Effector CD4-positive, alpha-beta T cell (primary cell): ENCODE measurements around the gene PKP2.

Experiments
- DNase-seq: peaks from one replicate; pipeline ENCODE4 v3.0.0-alpha.2; 2020

The PKP2 gene

DNA sequence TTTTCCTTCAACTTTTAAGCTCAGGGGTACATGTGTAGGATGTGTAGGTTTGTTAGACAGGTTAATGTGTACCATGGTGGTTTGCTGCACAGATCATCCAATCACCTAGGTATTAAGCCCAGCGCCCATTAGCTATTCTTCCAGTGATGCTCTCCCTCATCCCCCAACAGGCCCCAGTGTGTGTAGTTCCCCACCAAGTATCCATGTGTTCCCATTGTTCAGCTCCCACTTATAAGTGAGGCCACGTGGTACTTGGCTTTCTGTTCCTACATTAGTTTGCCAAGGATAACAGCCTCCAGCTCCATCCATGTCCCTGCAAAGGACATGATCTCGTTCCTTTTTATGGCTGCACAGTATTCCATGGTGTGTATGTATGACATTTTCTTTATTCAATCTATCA is 92.3 kb downstream of the PKP2 start:
- DNase-seq = no peak

DNA sequence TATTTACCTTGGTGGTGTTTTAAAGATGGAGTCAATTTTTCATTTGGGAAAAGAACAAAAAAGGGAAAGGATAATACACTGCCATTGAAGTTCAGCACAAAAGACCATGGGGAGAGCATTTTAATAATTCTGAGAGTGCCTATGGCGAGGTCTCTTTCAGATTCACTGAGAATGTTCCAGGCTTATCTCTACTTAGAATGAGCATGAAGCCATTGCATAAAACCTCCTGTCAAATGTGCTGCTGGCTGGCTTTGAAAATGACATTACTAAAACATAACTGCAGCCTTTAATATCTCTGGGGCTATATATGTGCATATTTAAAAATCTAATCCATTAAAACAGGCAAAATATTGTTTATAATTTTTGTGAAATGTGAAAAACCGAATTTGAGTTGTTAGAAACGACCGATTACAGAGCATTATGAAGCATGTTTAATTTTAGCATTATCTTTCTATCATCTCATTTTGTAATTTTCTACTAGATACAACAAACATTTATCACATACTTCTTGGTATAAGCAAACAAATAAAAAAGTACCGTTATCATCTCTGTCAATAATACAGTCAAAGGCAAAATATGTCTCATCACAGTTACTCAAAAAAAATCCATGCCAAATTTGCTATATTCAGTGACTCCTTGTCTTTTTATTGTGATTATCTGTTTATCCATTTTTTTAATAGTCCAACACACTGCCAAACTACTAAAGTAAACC is 95.2 kb downstream of the PKP2 start:
- no peak for DNase-seq

DNA sequence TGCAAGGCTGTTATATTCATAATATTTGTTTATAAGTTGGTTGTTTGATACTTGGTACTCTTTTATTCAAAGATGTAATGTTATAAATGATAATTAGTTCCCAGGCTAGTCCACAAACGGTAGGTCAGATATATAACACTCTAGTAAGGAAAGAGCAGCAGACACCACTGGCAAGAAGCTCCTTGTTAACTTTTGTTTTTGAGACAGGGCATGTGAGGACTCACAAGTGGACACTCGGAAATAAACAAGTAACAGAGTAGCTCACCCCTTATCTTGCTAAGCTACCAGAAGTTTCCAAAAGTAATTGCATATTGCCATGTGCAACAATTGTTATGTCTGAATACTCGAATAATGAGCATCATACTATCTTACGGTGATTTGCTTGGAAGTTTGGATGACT is 102.3 kb downstream of the PKP2 start:
- no peak for DNase-seq

DNA sequence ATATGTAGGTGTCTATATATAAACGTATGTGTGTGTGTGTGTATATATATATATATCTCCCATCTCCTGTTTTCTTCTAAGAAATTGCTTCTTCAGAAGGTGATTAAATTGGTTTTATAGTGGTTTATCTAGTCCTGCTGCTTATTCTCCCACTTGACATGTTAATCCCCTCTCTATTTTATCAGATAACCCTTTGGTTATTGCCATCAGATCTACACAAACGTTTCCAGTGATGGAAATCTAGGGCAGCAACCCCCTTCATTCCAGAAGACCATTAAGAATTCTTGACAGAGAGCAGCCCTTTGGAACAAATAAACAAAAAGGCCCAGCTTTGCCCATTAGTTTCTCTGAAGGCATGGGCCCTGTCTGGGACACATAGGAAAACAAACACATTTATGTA is 106.7 kb downstream of the PKP2 start:
- DNase-seq = no peak

DNA sequence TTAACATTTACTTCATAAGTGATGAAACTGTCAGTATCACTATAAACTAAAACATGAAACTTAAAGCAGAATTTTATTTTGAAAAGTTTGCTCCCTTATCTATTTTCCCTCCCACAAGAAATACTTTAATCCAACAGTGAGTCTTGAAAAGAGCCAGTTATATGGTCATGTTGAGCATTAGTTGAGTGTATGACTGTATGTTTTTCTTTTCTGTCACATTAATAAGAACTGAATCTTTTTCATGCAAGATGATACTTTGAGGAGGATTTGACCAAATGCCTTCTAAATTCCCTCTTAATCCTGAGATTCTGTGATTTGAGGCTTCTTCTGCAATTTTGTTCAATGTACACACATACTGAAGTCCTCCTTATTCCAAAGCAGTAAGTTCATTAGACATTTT is 107.1 kb downstream of the PKP2 start:
- DNase-seq = no peak

DNA sequence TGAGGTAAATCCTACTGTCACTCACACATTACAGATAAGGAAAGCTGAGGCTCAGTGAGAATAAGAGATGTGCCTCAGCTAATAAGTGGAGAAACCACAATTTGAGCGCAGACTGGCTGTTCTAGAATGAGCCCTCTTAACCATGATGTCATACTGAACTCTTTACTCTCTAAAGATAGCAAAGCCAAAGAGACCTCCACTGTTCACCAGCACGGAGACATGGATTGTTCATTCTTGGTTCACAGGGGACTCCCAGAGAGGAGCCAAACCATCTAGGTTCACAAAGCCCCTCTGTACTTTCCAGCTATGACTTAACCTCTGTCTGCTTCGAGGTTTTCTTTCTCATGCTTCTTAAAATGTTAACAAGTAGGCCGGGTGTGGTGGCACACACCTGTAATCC is 108.2 kb downstream of the PKP2 start:
- DNase-seq = no peak

DNA sequence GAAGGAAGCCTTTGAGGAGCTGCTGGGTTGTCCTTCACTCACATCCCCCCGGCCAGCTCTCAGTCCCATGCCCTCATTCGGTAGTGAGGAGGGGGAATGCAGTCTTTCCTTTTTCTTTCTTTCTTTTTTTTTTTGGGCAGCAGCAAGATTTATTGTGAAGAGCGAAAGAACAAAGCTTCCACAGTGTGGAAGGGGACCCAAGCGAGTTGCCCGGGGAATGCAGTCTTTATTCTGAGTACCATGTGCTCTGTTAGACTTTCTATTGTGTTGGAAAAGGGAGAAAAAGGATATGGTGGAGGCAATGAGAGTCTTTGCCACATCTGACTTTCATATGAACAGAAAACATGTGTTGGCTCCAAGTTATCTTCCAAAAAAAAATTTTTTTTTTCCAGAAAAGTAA is 111.0 kb downstream of the PKP2 start:
- no peak for DNase-seq

DNA sequence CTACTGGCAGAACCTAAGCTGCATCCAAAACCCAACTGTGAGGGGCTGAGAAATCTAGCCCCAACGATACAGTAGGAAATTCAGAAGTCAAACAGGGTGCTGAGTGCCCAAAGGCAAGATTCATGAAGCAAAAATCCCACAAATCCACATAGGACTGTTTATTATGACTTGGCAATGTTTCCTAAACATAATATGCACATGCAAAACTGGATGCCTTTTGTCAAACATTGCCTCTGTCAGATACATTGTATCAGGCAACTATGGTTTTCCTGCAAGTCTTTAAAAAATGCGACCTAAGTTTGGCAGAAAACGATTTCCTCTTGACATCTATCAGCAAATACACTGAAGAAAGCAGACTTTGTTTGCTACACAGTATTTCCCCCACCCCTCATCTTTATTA is 113.5 kb downstream of the PKP2 start:
- DNase-seq = no peak

DNA sequence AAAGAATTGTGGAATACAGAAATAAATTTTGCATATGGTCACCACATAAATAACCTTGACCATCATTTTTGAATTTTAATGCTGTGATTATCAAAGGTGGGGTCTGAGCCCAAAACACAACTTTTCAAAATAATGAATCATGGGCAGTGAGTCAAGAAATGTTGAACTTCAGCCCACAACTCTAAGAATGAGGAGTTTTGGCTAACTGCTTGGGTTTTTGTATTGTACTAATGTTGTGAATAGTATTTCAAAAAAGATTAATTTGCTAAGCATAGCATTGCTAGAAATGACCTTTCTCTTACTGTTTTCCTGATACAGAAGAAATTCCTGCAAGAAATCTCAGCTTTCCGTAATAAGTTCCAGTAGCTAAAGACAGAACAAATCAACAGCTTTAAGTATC is 116.5 kb downstream of the PKP2 start:
- no peak for DNase-seq

DNA sequence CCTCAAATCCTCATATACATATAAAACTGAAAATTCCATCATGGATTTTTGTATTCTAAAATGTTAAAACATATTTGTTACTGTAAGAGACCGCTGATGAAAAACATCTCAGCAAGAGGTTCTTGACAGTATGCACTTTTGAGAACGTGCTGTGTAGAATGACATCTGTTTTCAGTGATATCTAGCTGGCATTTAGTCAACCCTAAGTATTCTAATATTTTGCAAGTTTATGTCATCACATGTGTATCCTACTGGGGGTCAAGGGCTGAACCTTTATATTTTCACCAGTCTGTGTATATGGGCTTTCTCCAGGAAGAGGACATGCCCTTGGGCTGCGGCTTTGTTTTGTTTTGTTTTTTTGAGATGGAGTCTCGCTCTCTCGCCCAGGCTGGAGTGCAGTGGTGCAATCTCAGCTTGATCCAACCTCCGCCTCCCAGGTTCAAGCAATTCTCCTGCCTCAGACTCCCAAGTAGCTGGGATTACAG is 118.8 kb downstream of the PKP2 start:
- DNase-seq = no peak

DNA sequence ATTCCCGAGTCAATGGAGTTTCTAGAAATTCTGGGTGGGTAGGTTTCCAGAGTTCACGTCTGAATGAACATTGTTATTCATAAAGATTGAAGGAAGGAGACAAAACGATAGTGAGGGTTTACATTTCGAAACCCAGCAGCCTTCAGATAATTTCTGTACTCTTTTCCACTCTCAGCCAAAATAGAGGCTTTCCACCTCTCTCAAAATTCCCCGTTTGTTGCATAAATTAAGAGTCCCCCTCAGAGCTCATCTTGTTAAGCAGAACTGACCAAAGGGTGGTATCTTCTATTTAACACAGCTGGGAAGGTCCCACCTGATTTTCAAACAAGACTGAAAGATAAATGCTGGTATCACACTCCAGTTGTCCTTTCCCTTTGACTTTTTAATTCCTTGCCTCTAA is 119.4 kb downstream of the PKP2 start:
- no peak for DNase-seq

DNA sequence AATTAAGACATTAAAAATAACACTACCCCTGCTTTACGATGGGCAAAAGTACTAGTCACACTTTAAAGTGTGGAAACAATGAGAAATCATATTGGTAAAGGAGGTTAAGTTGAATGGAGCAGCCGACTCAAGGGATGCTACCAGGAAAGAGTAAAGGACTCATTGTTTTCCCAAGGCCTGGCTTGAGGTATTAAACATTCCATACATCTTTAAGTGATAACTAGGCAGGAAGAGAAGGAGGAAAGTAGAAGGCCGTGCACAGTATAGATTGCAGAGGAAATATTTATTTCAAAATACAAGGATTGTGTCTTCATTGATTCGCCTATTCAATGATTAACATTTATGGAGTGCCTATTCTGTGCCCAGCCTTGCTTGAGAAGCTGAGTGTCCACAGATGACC is 120.3 kb downstream of the PKP2 start:
- DNase-seq = no peak

DNA sequence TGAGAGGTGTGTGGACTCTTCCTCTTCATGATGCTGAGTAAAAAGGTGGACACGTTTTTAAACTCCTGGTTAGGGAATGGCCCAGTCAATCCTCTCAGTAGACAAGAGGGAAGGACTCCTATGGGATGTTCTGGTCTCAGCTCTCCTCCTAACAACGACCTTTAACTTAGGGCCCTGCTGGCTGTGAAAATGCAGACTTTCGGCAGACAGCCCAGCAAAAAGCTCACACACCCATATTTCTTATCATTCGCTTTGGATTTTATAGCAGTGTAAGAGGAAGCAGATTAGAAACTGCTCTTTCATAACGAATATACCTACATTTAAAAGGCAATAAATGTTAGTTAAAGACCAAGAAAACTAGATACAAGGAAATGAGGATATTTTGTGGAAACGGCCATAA is 122.9 kb downstream of the PKP2 start:
- no peak for DNase-seq

DNA sequence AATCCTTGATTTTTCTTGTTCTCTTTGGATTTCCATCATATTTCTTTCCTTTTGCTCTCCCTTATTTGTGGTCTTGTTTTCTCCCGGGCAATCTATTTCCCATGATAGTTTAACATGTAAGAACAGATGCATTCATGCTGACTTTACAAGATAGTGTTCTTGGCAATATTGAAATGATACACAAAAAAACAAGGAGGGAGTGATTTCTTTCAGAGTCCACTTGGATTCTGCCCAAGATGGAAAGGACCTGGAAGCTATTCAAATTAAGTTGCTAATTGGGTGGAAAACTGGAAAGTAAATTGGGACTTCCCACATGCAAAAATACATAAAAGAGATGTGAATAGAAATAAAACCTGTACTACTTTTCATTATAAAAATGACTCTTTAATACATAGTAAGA is 126.4 kb downstream of the PKP2 start:
- no peak for DNase-seq

DNA sequence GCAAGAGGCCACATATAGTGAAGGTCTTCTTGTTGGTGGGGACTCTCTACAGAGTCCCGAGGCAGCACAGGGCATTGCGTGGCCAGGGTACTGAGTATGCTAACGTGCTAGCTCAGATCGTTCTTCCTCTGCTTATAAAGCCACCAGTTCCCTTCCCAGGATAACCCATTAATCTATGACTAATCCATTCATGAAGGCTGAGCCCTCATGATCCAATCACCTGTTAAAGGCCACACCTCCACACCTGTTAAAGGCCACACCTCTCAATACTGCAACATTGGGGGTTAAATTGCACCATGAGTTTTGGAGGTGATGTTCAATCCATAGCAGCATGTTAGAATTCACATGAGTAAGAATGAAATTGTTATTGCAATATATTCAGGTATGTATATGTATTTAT is 128.1 kb downstream of the PKP2 start:
- no peak for DNase-seq

DNA sequence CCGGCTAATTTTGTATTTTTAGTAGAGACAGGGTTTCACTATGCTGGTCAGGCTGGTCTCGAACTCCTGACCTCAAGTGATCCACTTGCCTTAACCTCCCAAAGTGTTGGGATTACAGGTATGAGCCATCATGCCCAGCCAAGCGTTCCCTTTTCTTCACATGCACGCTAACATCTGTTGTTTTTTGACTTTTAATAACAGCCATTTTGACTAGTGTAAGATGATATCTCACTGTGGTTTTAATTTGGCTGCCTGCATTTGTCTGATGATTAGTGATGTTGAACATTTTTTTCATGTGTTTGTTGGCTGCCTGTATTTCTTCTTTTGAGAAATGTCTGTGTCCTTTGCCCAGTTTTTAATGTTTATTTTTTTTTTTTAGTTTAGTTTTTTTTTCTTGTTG is 130.7 kb downstream of the PKP2 start:
- DNase-seq = no peak

DNA sequence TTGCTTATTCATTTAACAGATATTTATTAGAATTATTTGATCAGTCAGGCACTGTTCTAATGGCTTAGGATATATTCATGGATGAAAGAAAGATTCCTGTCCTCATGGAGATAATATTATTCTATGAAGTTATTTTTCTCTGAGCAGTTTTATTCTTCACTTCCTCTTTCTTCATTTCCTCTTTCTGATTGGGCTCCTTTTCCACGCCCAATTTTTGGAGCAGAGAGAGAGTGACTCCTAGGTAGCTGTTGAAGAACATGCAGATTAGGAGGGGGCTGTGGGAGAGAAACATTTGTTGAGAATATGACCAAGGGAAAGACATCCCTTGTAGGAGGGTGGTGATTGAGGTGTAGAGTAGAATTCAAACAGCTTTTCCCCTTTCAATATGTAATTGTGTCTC is 134.9 kb downstream of the PKP2 start:
- no peak for DNase-seq

DNA sequence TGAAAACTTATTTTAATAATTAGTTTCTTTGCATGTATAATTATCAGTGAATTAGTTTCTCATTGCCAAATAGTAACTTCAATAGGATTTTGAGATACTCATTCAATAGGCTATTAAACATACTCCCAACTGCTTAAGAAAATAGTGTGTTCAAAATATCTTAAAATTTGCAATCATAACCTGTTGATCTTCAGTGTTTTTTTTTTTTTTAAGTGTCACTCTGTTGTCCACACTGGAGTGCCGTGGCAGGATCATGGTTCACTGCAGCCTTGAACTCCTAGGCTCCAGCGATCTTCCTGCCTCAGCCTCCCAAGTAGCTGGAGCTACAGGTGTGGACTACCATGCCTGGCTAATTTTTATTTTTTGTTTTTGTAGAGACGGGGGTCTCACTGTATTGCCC is 139.4 kb downstream of the PKP2 start:
- no peak for DNase-seq

DNA sequence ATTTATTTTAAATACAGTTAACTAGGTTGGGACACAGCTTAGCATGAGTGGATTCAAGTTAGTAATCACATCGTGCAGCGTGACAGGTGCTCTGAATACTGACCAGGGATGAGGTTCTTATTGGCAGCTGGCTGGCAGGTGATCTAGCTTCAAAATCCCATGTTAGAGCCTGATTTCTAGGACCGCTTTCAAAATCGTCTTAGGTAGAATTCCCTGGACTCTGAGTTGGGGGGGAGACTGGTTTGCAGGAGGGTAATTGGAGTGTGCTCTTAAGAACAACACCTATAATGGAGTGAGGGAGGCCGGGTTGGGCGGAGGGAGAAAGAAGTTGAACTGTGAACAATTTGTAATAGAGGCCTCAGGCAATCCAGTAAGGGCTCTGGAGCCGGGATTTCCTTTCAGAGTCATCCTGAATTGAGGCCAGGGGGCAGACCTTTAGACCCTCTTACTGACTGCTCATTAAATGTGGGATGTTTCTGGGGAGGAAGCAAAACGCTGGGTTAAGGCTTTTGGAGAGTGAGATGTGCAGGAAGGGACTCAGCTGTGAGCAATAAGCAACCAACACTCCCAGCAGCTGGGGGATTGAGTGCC is 140.0 kb downstream of the PKP2 start:
- no peak for DNase-seq

DNA sequence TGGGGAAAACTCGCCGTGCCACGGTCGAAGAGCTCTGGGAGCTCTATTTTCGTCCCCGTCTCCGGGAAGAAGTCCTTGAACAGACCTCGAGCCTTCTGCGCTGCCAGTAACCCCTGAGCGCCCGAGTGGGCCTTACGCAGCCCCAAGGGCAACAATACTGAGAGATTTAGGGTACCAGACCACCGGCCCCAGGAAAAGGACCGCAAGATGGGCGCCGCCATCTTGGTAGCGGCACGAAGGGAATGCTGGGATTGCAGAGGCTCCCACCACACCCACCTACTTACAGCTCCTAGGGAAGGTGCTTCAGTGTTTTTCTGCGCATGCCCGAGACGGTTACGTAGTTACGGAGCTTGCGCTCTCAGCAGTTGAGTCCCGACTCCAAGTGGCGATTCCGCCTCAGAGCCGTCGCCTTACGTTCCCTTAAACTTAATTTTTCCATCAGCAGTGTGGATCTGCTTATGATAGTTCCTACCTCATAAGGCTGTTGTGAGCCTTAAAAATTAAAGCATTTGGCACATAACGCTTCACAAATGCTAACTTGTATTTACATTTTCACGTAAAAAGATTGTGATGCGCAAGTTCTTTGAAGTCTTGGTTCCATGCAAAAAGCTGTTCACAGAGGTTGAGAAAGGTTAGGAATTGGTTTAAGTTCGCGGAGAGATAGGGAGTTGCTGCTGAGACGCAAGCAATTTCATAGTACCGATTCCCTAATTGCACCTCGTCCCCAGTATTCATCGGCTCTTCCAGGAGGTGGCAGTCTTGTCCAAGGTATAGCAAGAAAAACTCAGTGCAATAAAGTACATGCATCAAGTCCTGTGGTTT is 140.7 kb downstream of the PKP2 start, which contains the start of gene YARS2:
YARS2 (minus strand) TSS at position 244 of the 822 bp plus-strand sequence; CDS start at position 221, 23 bp downstream.
- DNase-seq = peak; percentile 81

DNA sequence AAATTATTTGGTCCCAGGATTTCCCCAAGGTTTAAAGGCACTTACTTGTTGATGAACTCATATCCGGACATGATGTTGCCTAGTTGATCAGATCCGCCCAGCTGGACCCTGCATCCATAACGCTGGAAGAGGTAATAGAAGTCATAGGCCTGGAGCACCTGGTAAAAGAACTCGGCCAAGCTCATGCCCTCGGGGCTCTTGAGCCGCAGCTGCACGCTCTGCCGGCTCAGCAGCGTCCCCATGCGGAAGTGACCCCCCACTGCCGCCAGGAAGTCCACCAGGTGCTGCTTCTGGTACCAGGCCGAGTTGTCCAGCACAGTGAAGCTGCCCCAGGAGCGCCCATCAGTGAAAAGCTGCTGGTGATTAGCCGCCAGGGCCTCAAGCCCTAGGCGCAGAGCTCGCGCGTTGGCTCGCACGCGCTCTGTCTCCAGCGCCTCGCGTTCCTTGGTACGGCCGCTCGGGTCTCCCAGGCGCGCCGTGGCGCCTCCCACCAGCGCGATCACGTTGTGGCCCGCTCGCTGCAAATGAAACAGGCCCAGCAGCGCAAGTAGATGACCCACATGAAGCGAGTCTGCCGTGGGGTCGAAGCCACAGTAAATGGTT is 141.4 kb downstream of the PKP2 start:
- DNase-seq = peak; percentile 45

DNA sequence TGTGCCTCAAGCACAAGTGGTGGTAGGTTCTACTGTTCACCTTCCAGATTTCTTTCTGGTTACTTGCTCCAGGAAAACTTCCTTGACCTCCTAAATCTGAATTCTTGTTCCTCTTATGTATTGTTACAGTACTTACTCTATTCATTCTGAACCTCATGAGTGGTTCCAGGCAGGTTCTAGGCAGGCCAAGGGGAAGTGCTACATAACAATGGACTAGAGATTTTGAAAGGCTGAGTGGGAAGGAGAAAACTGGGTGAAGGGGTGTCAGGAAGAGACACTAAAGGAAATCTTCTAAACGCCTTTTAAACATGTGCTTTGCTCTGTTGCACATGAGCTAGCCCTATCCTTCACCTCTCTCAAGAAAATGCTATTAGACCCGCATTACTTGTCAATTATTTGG is 142.5 kb downstream of the PKP2 start:
- DNase-seq = no peak

DNA sequence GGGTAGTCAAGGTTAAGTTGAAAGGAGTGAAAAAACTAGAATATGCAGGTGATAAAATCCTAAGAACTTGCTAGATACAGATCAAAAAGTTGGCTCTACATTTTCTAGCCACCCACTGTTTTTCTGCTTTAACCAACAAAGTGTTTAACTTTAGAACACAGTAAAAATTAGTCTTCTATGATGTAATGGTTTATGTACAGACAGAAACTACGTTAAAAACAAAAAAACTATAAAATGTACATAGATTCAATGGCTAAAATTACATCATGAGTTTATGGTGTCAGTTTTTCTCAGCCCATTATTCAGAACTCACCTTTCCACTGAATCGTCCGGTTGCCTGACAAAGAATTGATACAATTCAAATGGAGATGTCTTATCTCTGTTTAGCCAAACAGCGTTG is 143.0 kb downstream of the PKP2 start:
- DNase-seq = no peak

DNA sequence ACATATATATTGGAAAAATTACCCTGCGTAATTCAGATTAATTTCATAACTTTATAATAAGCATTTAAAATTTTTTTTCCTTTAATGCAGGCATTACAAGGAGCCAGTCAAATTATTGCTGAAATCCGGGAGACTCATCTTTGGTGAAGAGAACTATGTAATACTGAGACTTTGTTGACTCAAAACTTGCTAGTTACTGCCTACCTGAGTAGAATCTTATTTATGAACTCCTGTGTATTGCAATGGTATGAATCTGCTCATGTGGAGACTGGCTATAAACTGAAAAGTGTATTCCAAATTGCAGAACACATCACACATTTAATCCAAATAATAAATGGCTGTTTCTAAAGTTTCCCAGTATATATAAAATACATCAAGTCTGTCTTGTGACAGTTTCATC is 153.3 kb downstream of the PKP2 start:
- no peak for DNase-seq
